Neural cell (in vitro differentiated cells): ENCODE results near the gene DRD5. TPM values are rescaled to one million over a fixed set of nuclear protein-coding genes. Genes with fewer than 3 reads are reported as not detected.
"Not testable (repeated sequence)": the region's sequence is repeated elsewhere in the genome, so short reads cannot be mapped to it uniquely, and the experiment has no call there.

ENCODE experiments used
- H2AFZ ChIP-seq: fragments of 200-600, 300-800 bp; sonication (generic), shearing (Covaris generic); 2 replicates; pipeline ENCODE4 v1.6.0; 2014; ENCODE audit warnings: low read depth, mild to moderate bottlenecking, antibody characterized with exemption, low read length, moderate library complexity
- H3F3A ChIP-seq: fragments of 200-600 bp; shearing (Covaris generic); 2 replicates; pipeline ENCODE4 v1.6.1; 2016; ENCODE audit warnings: mild to moderate bottlenecking, moderate library complexity, mixed read lengths, antibody characterized with exemption, low read length; ENCODE audit not compliant: insufficient read depth, poor library complexity, severe bottlenecking
- H3K27ac ChIP-seq: fragments of 200-600, 300-800 bp; sonication (generic), shearing (Covaris generic); 2 replicates; pipeline ENCODE4 v1.5.1; 2014; ENCODE audit warnings: mild to moderate bottlenecking, low read length, moderate library complexity
- H3K27me3 ChIP-seq: fragments of 300-800, 200-600 bp; sonication (generic), shearing (Covaris generic); 2 replicates; pipeline ENCODE4 v1.6.0; 2014; ENCODE audit warnings: mild to moderate bottlenecking, low read depth, low read length, moderate library complexity; ENCODE audit not compliant: insufficient read depth
- H3K36me3 ChIP-seq: fragments of 300-800, 200-600 bp; sonication (generic), shearing (Covaris generic); 2 replicates; pipeline ENCODE4 v1.5.1; 2014; ENCODE audit warnings: mild to moderate bottlenecking, antibody characterized with exemption, low read length, moderate library complexity; ENCODE audit not compliant: insufficient read depth
- H3K4me2 ChIP-seq: fragments of 300-800, 200-600 bp; sonication (generic), shearing (Covaris generic); 2 replicates; pipeline ENCODE4 v1.6.0; 2014; ENCODE audit warnings: mild to moderate bottlenecking, low read length
- H3K4me3 ChIP-seq: fragments of 300-800, 200-600 bp; sonication (generic), shearing (Covaris generic); 2 replicates; pipeline ENCODE4 v1.5.1; 2014; ENCODE audit warnings: mild to moderate bottlenecking, low read length, moderate library complexity
- H3K79me2 ChIP-seq: fragments of 200-600 bp; shearing (Covaris generic); replicated peaks from 2 replicates; pipeline ENCODE4 v1.6.0; 2014; ENCODE audit warnings: mild to moderate bottlenecking, low read length, moderate library complexity; ENCODE audit not compliant: insufficient read depth
- H3K9ac ChIP-seq: fragments of 300-800, 200-600 bp; sonication (generic), shearing (Covaris generic); 2 replicates; pipeline ENCODE4 v1.6.1; 2016; ENCODE audit warnings: mild to moderate bottlenecking, low read length, mixed read lengths
- H3K9me2 ChIP-seq: fragments of 200-600 bp; shearing (Covaris generic); 2 replicates; pipeline ENCODE4 v1.6.1; 2016; ENCODE audit warnings: mild to moderate bottlenecking, low read length, mixed read lengths; ENCODE audit not compliant: insufficient read depth
- H3K9me3 ChIP-seq: fragments of 200-600, 300-800 bp; sonication (generic), shearing (Covaris generic); 2 replicates; pipeline ENCODE4 v1.6.1; 2016; ENCODE audit warnings: mild to moderate bottlenecking, mixed run types, low read length, moderate library complexity, mixed read lengths
- H4K20me1 ChIP-seq: fragments of 200-600 bp; shearing (Covaris generic); 2 replicates; pipeline ENCODE4 v1.6.1; 2016; ENCODE audit warnings: mild to moderate bottlenecking, mixed run types; ENCODE audit not compliant: insufficient read depth
- EZH2 ChIP-seq: fragments of 200-600, 300-800 bp; shearing (Covaris generic), sonication (generic); IDR thresholded peaks from 2 replicates; pipeline ENCODE4 v1.6.1; 2014; ENCODE audit warnings: antibody characterized with exemption, low read length, borderline replicate concordance, mild to moderate bottlenecking; ENCODE audit not compliant: insufficient read depth, poor library complexity, severe bottlenecking
- POLR2AphosphoS5 ChIP-seq: IDR thresholded peaks from 2 replicates; pipeline ENCODE4 v1.6.1; 2012
- REST ChIP-seq: IDR thresholded peaks from 2 replicates; pipeline ENCODE4 v1.6.1; 2012; ENCODE audit warnings: borderline replicate concordance
- SMC3 ChIP-seq: fragments of 450-650 bp; conservative IDR thresholded peaks from 2 replicates; pipeline ENCODE4 v1.6.1; 2014; ENCODE audit warnings: antibody characterized with exemption, mild to moderate bottlenecking, moderate library complexity; ENCODE audit not compliant: poor library complexity
- polyA plus RNA-seq: library from polyadenylated mRNA; depleted of rRNA; stranded (reverse); fragments of >200 nt; gene quantifications from 2 replicates; pipeline ENCODE4 v1.2.3, GENCODE V29; 2014

DRD5 gene
- polyA plus RNA-seq, 1 donor from 2014 or later, result 0.33 TPM

DNA sequence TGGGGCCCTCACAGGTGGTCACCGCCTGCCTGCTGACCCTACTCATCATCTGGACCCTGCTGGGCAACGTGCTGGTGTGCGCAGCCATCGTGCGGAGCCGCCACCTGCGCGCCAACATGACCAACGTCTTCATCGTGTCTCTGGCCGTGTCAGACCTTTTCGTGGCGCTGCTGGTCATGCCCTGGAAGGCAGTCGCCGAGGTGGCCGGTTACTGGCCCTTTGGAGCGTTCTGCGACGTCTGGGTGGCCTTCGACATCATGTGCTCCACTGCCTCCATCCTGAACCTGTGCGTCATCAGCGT, 652 bp downstream of the DRD5 start:
- Histone ChIP-seq H3K9me3 (no peaks in the 10 kb centered on the region), H3K79me2 (no peaks in the 10 kb centered on the region), H3K27ac (no peak overlapping the region), H3K9ac (no peak overlapping the region), H4K20me1 (no peaks in the 10 kb centered on the region), H2AFZ (no peak overlapping the region), H3K36me3 (no peaks in the 10 kb centered on the region), H3K4me3 (peak overlapping the region; percentile 59), H3F3A (no peaks in the 10 kb centered on the region), H3K27me3 (peaks cover 18% of the 10 kb centered on the region), H3K9me2 (no peaks in the 10 kb centered on the region), H3K4me2 (no peak overlapping the region)
- no peak for TF ChIP-seq POLR2AphosphoS5
- TF ChIP-seq SMC3, result no peak

- H4K20me1 ChIP-seq, H3K4me2 ChIP-seq, H3F3A ChIP-seq, H2AFZ ChIP-seq, H3K27ac ChIP-seq, H3K9ac ChIP-seq, H3K4me3 ChIP-seq, H3K9me2 ChIP-seq, H3K36me3 ChIP-seq, H3K79me2 ChIP-seq, H3K9me3 ChIP-seq: not testable (repeated sequence)
- H3K27me3 ChIP-seq, result peaks cover 15% of the 10 kb centered on the region
These were observed 4.5 kb downstream of the DRD5 start for GRCh38 chr4:9785891-9786290.

DNA sequence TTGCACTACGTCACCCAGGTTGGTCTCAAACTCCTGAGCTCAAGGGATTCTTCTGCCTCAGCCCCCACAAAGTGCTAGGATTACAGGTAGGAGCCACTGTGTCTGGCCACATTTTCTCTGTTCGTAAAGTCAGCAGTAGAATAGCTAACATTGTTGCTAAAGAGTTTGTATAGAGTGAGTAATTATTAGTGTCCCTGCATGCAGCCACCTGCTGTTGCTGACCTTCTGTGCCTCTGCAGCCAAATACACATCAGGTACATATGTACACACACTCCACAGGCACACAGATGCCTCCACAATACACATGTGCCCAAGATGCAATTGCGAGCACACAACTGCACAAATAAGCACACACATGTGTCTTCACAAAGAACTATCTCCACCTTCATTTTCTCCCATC, 10.9 kb downstream of the DRD5 start:
- Histone ChIP-seq H3K36me3 (no peaks in the 10 kb centered on the region), H3K27me3 (no peaks in the 10 kb centered on the region), H2AFZ (no peak overlapping the region), H4K20me1 (no peaks in the 10 kb centered on the region), H3F3A (no peaks in the 10 kb centered on the region), H3K4me3 (no peak overlapping the region), H3K27ac (no peak overlapping the region), H3K4me2 (no peak overlapping the region), H3K79me2 (no peaks in the 10 kb centered on the region), H3K9me2 (no peaks in the 10 kb centered on the region), H3K9me3 (no peaks in the 10 kb centered on the region), H3K9ac (no peak overlapping the region)
- TF ChIP-seq REST, result no peak
- TF ChIP-seq EZH2, result no peak

- H3K9me2 ChIP-seq, H3F3A ChIP-seq, H3K4me2 ChIP-seq: not testable (repeated sequence)
These were observed 15.2 kb downstream of the DRD5 start for GRCh38 chr4:9796641-9797040.

More at GRCh38 chr4:9796641-9797040, 15.2 kb downstream of the DRD5 start:
- H3K36me3 ChIP-seq, H3K9me3 ChIP-seq, H3K9ac ChIP-seq, H3K79me2 ChIP-seq, H4K20me1 ChIP-seq, H3K27me3 ChIP-seq, H3K27ac ChIP-seq, H3K4me3 ChIP-seq, H2AFZ ChIP-seq: not testable (repeated sequence)
